Astrocyte (in vitro differentiated cells and primary cell): ENCODE results near the gene SRRM4. TPM values are rescaled to one million over a fixed set of nuclear protein-coding genes. Genes with fewer than 3 reads are reported as not detected.

Source experiments
- DNase-seq: peaks from one replicate; pipeline ENCODE4 v3.0.0-alpha.2; 2010; ENCODE audit warnings: low read depth
- FAIRE-seq: peaks from 2 replicates; lab custom pipeline; 2011; peaks lifted over from hg19 to GRCh38; lab: Jason Lieb, UNC
- H2AFZ ChIP-seq: 2 replicates; pipeline ENCODE4 v1.6.0; 2012; ENCODE audit warnings: low read depth, low read length, inconsistent platforms
- H3K27ac ChIP-seq: 2 replicates; pipeline ENCODE4 v1.5.1; 2011; ENCODE audit warnings: low read depth, low read length, inconsistent platforms
- H3K27me3 ChIP-seq: 2 replicates; pipeline ENCODE4 v1.6.0; 2011; ENCODE audit warnings: low read length, inconsistent platforms; ENCODE audit not compliant: insufficient read depth
- H3K36me3 ChIP-seq: 2 replicates; pipeline ENCODE4 v1.5.1; 2011; ENCODE audit warnings: low read length, inconsistent platforms; ENCODE audit not compliant: insufficient read depth
- H3K4me1 ChIP-seq: 2 replicates; pipeline ENCODE4 v1.5.1; 2011; ENCODE audit warnings: low read length, inconsistent platforms; ENCODE audit not compliant: insufficient read depth
- H3K4me2 ChIP-seq: 2 replicates; pipeline ENCODE4 v1.6.0; 2012; ENCODE audit warnings: low read length, inconsistent platforms
- H3K4me3 ChIP-seq: 2 replicates; pipeline ENCODE4 v1.5.1; 2011; ENCODE audit warnings: low read depth, mild to moderate bottlenecking, low read length, inconsistent platforms; ENCODE audit not compliant: insufficient read depth
- H3K79me2 ChIP-seq: 2 replicates; pipeline ENCODE4 v1.6.0; 2012; ENCODE audit warnings: mild to moderate bottlenecking, low read length, inconsistent platforms; ENCODE audit not compliant: insufficient read depth
- H3K9ac ChIP-seq: 2 replicates; pipeline ENCODE4 v1.6.0; 2012; ENCODE audit warnings: mild to moderate bottlenecking, low read length, inconsistent platforms
- H3K9me3 ChIP-seq: 2 replicates; pipeline ENCODE4 v1.5.1; 2012; ENCODE audit warnings: low read depth, mild to moderate bottlenecking, low read length, inconsistent platforms; ENCODE audit not compliant: insufficient read depth
- H4K20me1 ChIP-seq: 2 replicates; pipeline ENCODE4 v1.6.0; 2012; ENCODE audit warnings: low read length, inconsistent platforms; ENCODE audit not compliant: insufficient read depth
- H3K27ac Mint-ChIP-seq: one replicate; pipeline ENCODE4 v1.8.0; 2021; ENCODE audit warnings: mild to moderate bottlenecking, mixed read lengths; ENCODE audit not compliant: unreplicated experiment
- H3K27me3 Mint-ChIP-seq: one replicate; pipeline ENCODE4 v1.8.0; 2021; ENCODE audit warnings: low read depth, mixed read lengths; ENCODE audit not compliant: unreplicated experiment
- H3K36me3 Mint-ChIP-seq: one replicate; pipeline ENCODE4 v1.8.0; 2021; ENCODE audit warnings: low read depth, mixed read lengths; ENCODE audit not compliant: unreplicated experiment
- H3K4me1 Mint-ChIP-seq: one replicate; pipeline ENCODE4 v1.8.0; 2021; ENCODE audit warnings: low read depth, mixed read lengths; ENCODE audit not compliant: unreplicated experiment
- H3K4me3 Mint-ChIP-seq: one replicate; pipeline ENCODE4 v1.8.0; 2021; ENCODE audit warnings: mild to moderate bottlenecking, moderate library complexity, mixed read lengths; ENCODE audit not compliant: unreplicated experiment
- H3K9me3 Mint-ChIP-seq: one replicate; pipeline ENCODE4 v1.8.0; 2021; ENCODE audit warnings: mild to moderate bottlenecking, mixed read lengths; ENCODE audit not compliant: unreplicated experiment
- CTCF ChIP-seq: IDR thresholded peaks from 2 replicates; pipeline ENCODE4 v1.5.1; 2011; ENCODE audit warnings: low read depth, mild to moderate bottlenecking, inconsistent platforms, low read length, moderate library complexity; ENCODE audit not compliant: insufficient read depth
- EZH2 ChIP-seq: IDR thresholded peaks from 2 replicates; pipeline ENCODE4 v1.6.1; 2012; ENCODE audit warnings: mild to moderate bottlenecking, low read length, inconsistent platforms; ENCODE audit not compliant: insufficient read depth
- total RNA-seq: library from RNA; stranded (reverse); gene quantifications from 2 replicates; pipeline ENCODE4 v1.2.1, GENCODE V29; 2021

Gene SRRM4
- total RNA-seq, 1 donor from 2014 or later = 0.30 TPM

- H3K9ac ChIP-seq = peak overlapping the region; percentile 87
- peak overlapping the region; percentile 51 for H3K4me3 Mint-ChIP-seq
- peaks cover 15% of the 10 kb centered on the region for H3K79me2 ChIP-seq
- H3K27ac Mint-ChIP-seq = peak overlapping the region; percentile 95
- no peaks in the 10 kb centered on the region for H3K27me3 ChIP-seq
- peak overlapping the region; percentile 50 for H3K4me3 ChIP-seq
- H3K27me3 Mint-ChIP-seq = peaks cover 5% of the 10 kb centered on the region
- DNase-seq (peak; percentile 94), FAIRE-seq (peak; percentile 54)
- peaks cover 40% of the 10 kb centered on the region for H3K4me1 ChIP-seq
- H3K4me2 ChIP-seq = peak overlapping the region; percentile 89
- no peaks in the 10 kb centered on the region for H3K9me3 ChIP-seq
- H3K36me3 Mint-ChIP-seq = no peaks in the 10 kb centered on the region
- peaks cover 23% of the 10 kb centered on the region for H3K4me1 Mint-ChIP-seq
- peak overlapping the region; percentile 69 for H2AFZ ChIP-seq
- TF ChIP-seq CTCF (no peak), EZH2 (no peak)
- H4K20me1 ChIP-seq = no peaks in the 10 kb centered on the region
- H3K36me3 ChIP-seq = no peaks in the 10 kb centered on the region
- peak overlapping the region; percentile 87 for H3K27ac ChIP-seq
- no peaks in the 10 kb centered on the region for H3K9me3 Mint-ChIP-seq
Measured at GRCh38 chr12:119176267-119177055, 195.1 kb downstream of the SRRM4 start.

- Histone ChIP-seq H3K79me2 (peaks cover 20% of the 10 kb centered on the region), H3K4me2 (peak overlapping the region; percentile 89), H3K27me3 (no peaks in the 10 kb centered on the region), H3K36me3 (no peaks in the 10 kb centered on the region), H3K9ac (peak overlapping the region; percentile 87), H3K4me3 (no peak overlapping the region), H4K20me1 (no peaks in the 10 kb centered on the region), H3K9me3 (no peaks in the 10 kb centered on the region), H2AFZ (peak overlapping the region; percentile 30), H3K4me1 (peaks cover 44% of the 10 kb centered on the region), H3K27ac (peak overlapping the region; percentile 87)
- Mint-ChIP-seq H3K27me3 (peaks cover 5% of the 10 kb centered on the region), H3K36me3 (no peaks in the 10 kb centered on the region), H3K4me1 (peaks cover 29% of the 10 kb centered on the region), H3K9me3 (no peaks in the 10 kb centered on the region), H3K27ac (peak overlapping the region; percentile 95), H3K4me3 (no peak overlapping the region)
- FAIRE-seq = no peak
- DNase-seq = no peak
- TF ChIP-seq CTCF (no peak), EZH2 (no peak)
Measured at GRCh38 chr12:119177056-119177325, 195.7 kb downstream of the SRRM4 start.
